ENCODE measurements around the gene RAB1B. TPM values are rescaled to one million over a fixed set of nuclear protein-coding genes. Genes with fewer than 3 reads are reported as not detected.

RAB1B gene
- total RNA-seq, 1 donor from 2014 or later: 115 TPM

DNA sequence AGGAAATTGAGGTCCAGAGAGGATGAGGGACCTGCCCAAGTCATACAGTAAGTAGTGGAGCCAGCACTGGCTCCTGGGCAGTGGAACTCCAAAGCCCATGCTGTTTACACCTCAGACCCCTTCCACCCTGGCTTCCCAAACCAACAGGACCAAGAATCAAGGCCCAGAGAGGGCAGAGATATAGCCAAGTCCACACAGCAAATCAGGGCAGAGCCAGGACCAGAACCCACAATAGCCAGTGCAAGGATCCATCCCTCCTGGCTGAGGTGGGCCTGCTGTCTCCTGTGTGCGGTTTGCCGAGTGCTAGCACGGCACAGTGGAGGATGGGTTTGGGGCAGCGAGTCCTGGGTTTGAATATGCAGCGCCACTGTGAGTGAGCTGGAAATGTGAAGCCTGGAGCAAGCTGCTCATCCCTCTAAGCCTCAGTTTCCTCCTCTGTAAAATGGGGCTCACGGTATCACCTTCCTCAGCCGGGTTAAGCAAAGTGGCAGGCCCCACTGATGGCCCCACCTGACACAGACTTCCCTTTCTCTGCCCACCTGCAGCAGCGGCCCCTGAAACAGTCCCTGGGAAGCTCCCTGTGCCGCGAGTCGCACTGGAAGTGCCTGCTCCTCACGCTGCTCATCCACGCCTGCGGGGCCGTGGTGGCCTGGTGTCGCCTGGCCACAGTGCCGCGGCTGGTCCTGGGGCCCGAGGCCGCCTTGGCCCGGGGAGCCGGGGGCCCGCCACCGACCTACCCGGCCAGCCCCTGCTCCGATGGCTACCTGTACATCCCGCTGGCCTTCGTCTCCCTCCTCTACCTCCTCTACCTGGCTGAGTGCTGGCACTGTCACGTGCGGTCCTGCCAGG is 25.6 kb downstream of the RAB1B start:
- Mint-ChIP-seq H3K9me3 (no peaks in the 10 kb centered on the region), H3K4me1 (peaks cover 22% of the 10 kb centered on the region), H3K4me3 (no peak overlapping the region), H3K27ac (no peak overlapping the region), H3K36me3 (ENCODE audit: low read depth) (peaks cover 3% of the 10 kb centered on the region), H3K27me3 (peaks cover 23% of the 10 kb centered on the region)
- no peak for ATAC-seq (ENCODE audit: low read depth)
- intact Hi-C loops (cut with micrococcal nuclease): no loop called here
- DNase-seq: no peak
- TF ChIP-seq CTCF (IDR thresholded peaks at IDR 0.05): no peak
- POLR2A ChIA-PET: interaction anchor here (0.6 kb wide), 1 partner anchor 19 kb away, joined by 3 read pairs; no protein-coding TSS in a partner anchor
- CTCF ChIA-PET: no interaction called here

GRCh38 chr11:66294626-66295620 is 26.5 kb downstream of the RAB1B start:
- no peaks in the 10 kb centered on the region for H3K9me3 Mint-ChIP-seq
- H3K4me1 Mint-ChIP-seq: peaks cover 13% of the 10 kb centered on the region
- no peak for TF ChIP-seq CTCF (IDR thresholded peaks at IDR 0.05)
- intact Hi-C loops (cut with micrococcal nuclease): no loop called here
- H3K36me3 Mint-ChIP-seq (ENCODE audit: low read depth): no peaks in the 10 kb centered on the region
- ChIA-PET POLR2A (interaction anchor here (0.6 kb wide), 1 partner anchor 18 kb away, joined by 3 read pairs; no protein-coding TSS in a partner anchor), CTCF (no interaction called here)
- H3K27me3 Mint-ChIP-seq: peaks cover 23% of the 10 kb centered on the region
- no peak overlapping the region for H3K4me3 Mint-ChIP-seq
- ATAC-seq (ENCODE audit: low read depth) (no peak), DNase-seq (no peak)
- H3K27ac Mint-ChIP-seq: no peak overlapping the region

GRCh38 chr11:66297610-66298009 is 29.2 kb downstream of the RAB1B start:
- no peak for TF ChIP-seq CTCF (IDR thresholded peaks at IDR 0.05)

DNA sequence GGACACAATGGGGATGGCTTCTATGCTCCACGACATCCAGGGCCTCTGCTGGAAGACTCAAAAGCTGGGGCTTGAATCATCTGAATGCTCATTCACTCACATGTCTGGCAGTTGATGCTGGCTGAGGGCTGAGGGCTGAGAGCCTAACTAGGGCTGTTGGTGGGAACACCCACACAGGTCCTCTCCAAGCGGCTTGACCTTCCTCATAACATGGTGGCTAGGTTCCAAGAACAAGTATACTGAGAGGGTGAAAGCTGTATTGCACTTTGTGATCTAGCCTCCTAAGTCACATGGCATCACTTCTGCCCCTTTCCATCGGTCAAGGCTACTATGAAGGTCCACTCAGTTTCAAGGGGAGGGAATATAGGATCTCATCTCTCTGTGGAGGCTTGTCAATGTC is 30.7 kb downstream of the RAB1B start:
- POLR2A ChIA-PET: interaction anchor here (0.6 kb wide), 1 partner anchor 271 kb away, joined by 9 read pairs; no protein-coding TSS in a partner anchor
- H3K4me3 Mint-ChIP-seq: no peak overlapping the region
- intact Hi-C loops (cut with micrococcal nuclease): no loop called here
- peaks cover 6% of the 10 kb centered on the region for H3K27me3 Mint-ChIP-seq
- no peak for ATAC-seq (ENCODE audit: low read depth)
- no peaks in the 10 kb centered on the region for H3K9me3 Mint-ChIP-seq
- H3K27ac Mint-ChIP-seq: no peak overlapping the region
- no peak for DNase-seq
- no peaks in the 10 kb centered on the region for H3K36me3 Mint-ChIP-seq (ENCODE audit: low read depth)
- no peak for TF ChIP-seq CTCF (IDR thresholded peaks at IDR 0.05)
- H3K4me1 Mint-ChIP-seq: no peaks in the 10 kb centered on the region
- CTCF ChIA-PET: no interaction called here

More at GRCh38 chr11:66297610-66298009, 29.2 kb downstream of the RAB1B start:
- no peak overlapping the region for H3K27ac Mint-ChIP-seq
- ChIA-PET CTCF (interaction anchor here (1.0 kb wide), 1 partner anchor 14 kb away, joined by 4 read pairs; no protein-coding TSS in a partner anchor), POLR2A (no interaction called here)
- no peaks in the 10 kb centered on the region for H3K9me3 Mint-ChIP-seq
- H3K4me1 Mint-ChIP-seq: peaks cover under 1% of the 10 kb centered on the region
- intact Hi-C loops (cut with micrococcal nuclease): no loop called here
- H3K27me3 Mint-ChIP-seq: peaks cover 18% of the 10 kb centered on the region
- ATAC-seq (ENCODE audit: low read depth) (no peak), DNase-seq (no peak)
- H3K36me3 Mint-ChIP-seq (ENCODE audit: low read depth): no peaks in the 10 kb centered on the region
- H3K4me3 Mint-ChIP-seq: no peak overlapping the region

All from activated B cell treated with CpG ODN at 0.5 μM for 24 hours (primary cell).